HG02763 (cell line): ENCODE measurements around the gene MYZAP.

Experiments
- ATAC-seq: cut with Tn5 transposase; IDR thresholded peaks from one replicate; pipeline ENCODE4 v1.9.1; 2021; ENCODE audit warnings: mild to moderate bottlenecking, moderate library complexity; ENCODE audit not compliant: unreplicated experiment

The MYZAP gene

GRCh38 chr15:57656434-57656833 is 64.7 kb downstream of the MYZAP start:
- ATAC-seq: no peak

- no peak for ATAC-seq
Observed at GRCh38 chr15:57657619-57658018, 65.9 kb downstream of the MYZAP start.

GRCh38 chr15:57662091-57662744 is 70.5 kb downstream of the MYZAP start:
- ATAC-seq: no peak

GRCh38 chr15:57662802-57663201 is 71.1 kb downstream of the MYZAP start:
- ATAC-seq: no peak

- ATAC-seq: no peak
Observed at GRCh38 chr15:57663262-57663661, 71.6 kb downstream of the MYZAP start.

- ATAC-seq: no peak
Observed at GRCh38 chr15:57665194-57665593, 73.5 kb downstream of the MYZAP start.

- no peak for ATAC-seq
Observed at GRCh38 chr15:57665939-57666338, 74.2 kb downstream of the MYZAP start.

GRCh38 chr15:57667171-57667849 is 75.6 kb downstream of the MYZAP start:
- no peak for ATAC-seq

- no peak for ATAC-seq
Observed at GRCh38 chr15:57668016-57668415, 76.3 kb downstream of the MYZAP start.

- no peak for ATAC-seq
Observed at GRCh38 chr15:57671636-57672035, 79.9 kb downstream of the MYZAP start.

GRCh38 chr15:57675481-57676181 is 83.9 kb downstream of the MYZAP start:
- ATAC-seq: no peak

GRCh38 chr15:57676585-57676984 is 84.9 kb downstream of the MYZAP start:
- no peak for ATAC-seq

GRCh38 chr15:57677204-57677603 is 85.5 kb downstream of the MYZAP start:
- no peak for ATAC-seq

- ATAC-seq: no peak
Observed at GRCh38 chr15:57680021-57680420, 88.3 kb downstream of the MYZAP start.

GRCh38 chr15:57681011-57681410 is 89.3 kb downstream of the MYZAP start:
- no peak for ATAC-seq

GRCh38 chr15:57683481-57683880 is 91.8 kb downstream of the MYZAP start:
- ATAC-seq: no peak

- ATAC-seq: no peak
Observed at GRCh38 chr15:57684491-57685151, 92.9 kb downstream of the MYZAP start.

- no peak for ATAC-seq
Observed at GRCh38 chr15:57685306-57686095, 93.8 kb downstream of the MYZAP start.

GRCh38 chr15:57686657-57687056 is 95.0 kb downstream of the MYZAP start:
- ATAC-seq: no peak

- ATAC-seq: no peak
Observed at GRCh38 chr15:57690341-57690966, 98.8 kb downstream of the MYZAP start.
